DOHH2 (cell line): ENCODE data around the gene SLC7A7.
A peak's percentile ranks its signal among the peaks of the same experiment; 100 is the strongest.
"Not testable (repeated sequence)": the region's sequence is repeated elsewhere in the genome, so short reads cannot be mapped to it uniquely, and the experiment has no call there.

ENCODE experiments used
- H3F3A ChIP-seq: fragments of 200-600 bp; sonication (generic), shearing (Covaris generic); 2 replicates; pipeline ENCODE4 v1.6.0; 2016; ENCODE audit warnings: antibody characterized with exemption, mild to moderate bottlenecking; ENCODE audit not compliant: control insufficient read depth, insufficient read depth
- H3K27ac ChIP-seq: fragments of 200-600 bp; sonication (generic); 2 replicates; pipeline ENCODE4 v1.5.1; 2014; ENCODE audit warnings: low read depth, mild to moderate bottlenecking, low read length, moderate library complexity
- H3K27me3 ChIP-seq: fragments of 200-600 bp; sonication (generic); 2 replicates; pipeline ENCODE4 v1.6.1; 2014; ENCODE audit warnings: mild to moderate bottlenecking, low read length, mixed read lengths; ENCODE audit not compliant: control insufficient read depth
- H3K36me3 ChIP-seq: fragments of 200-600 bp; sonication (generic); 2 replicates; pipeline ENCODE4 v1.6.1; 2014; ENCODE audit warnings: mild to moderate bottlenecking, low read length, moderate library complexity, mixed read lengths; ENCODE audit not compliant: control insufficient read depth
- H3K4me1 ChIP-seq: fragments of 200-600 bp; sonication (generic); 2 replicates; pipeline ENCODE4 v1.6.1; 2014; ENCODE audit warnings: mild to moderate bottlenecking, low read length, mixed read lengths; ENCODE audit not compliant: control insufficient read depth
- H3K4me2 ChIP-seq: fragments of 200-600 bp; sonication (generic); 2 replicates; pipeline ENCODE4 v1.6.0; 2014; ENCODE audit warnings: mild to moderate bottlenecking, low read length, moderate library complexity
- H3K4me3 ChIP-seq: fragments of 200-600 bp; sonication (generic); 2 replicates; pipeline ENCODE4 v1.5.1; 2014; ENCODE audit warnings: mild to moderate bottlenecking, low read length, mixed read lengths
- H3K79me2 ChIP-seq: fragments of 200-600 bp; sonication (generic); 2 replicates; pipeline ENCODE4 v1.6.1; 2014; ENCODE audit warnings: mild to moderate bottlenecking, low read length, mixed read lengths; ENCODE audit not compliant: control insufficient read depth
- H3K9me2 ChIP-seq: fragments of 200-600 bp; sonication (generic); replicated peaks from 2 replicates; pipeline ENCODE4 v1.6.1; 2014; ENCODE audit warnings: mild to moderate bottlenecking, low read length, mixed read lengths; ENCODE audit not compliant: control insufficient read depth
- H3K9me3 ChIP-seq: fragments of 200-600 bp; sonication (generic); 2 replicates; pipeline ENCODE4 v1.6.1; 2014; ENCODE audit warnings: antibody characterized with exemption, low read length, mixed read lengths; ENCODE audit not compliant: control insufficient read depth, insufficient read depth
- H4K20me1 ChIP-seq: fragments of 200-600 bp; sonication (generic); 2 replicates; pipeline ENCODE4 v1.6.0; 2014; ENCODE audit warnings: low read depth, mild to moderate bottlenecking, antibody characterized with exemption, low read length, moderate library complexity; ENCODE audit not compliant: control insufficient read depth, insufficient read depth
- EZH2phosphoT487 ChIP-seq: fragments of 200-600 bp; sonication (generic); IDR thresholded peaks from 2 replicates; pipeline ENCODE4 v1.6.1; 2017; ENCODE audit warnings: borderline replicate concordance, mild to moderate bottlenecking, antibody characterized with exemption, low read length, moderate library complexity, mixed read lengths
- TF ChIP-seq, protein P1 (sequence below): fragments of 200-600 bp; sonication (generic); IDR thresholded peaks from one replicate; pipeline ENCODE4 v1.5.1; 2014; ENCODE audit warnings: antibody characterized with exemption, mild to moderate bottlenecking, low read depth, low read length; ENCODE audit not compliant: poor library complexity, severe bottlenecking

Gene SLC7A7

DNA sequence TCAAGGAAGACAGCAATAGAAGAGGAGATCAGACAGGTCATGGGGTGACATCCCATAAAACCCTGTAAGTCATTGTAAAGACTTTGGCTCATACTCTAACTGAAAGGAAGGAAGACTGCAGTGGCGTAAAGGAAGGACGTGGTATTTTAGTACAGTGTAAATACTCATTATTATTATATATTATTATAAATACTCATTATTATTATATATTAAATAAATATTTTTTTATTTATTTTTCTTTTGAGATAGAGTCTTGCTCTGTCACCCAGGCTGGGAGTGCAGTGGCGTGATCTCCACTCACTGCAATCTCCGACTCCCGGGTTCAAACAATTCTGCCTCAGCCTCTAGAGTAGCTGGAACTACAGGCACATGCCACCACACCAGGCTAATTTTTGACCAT, 41.2 kb upstream of the SLC7A7 start:
- Histone ChIP-seq H3K27me3 (no peaks in the 10 kb centered on the region), H3F3A (peaks cover 8% of the 10 kb centered on the region), H3K9me3 (no peaks in the 10 kb centered on the region), H3K79me2 (no peaks in the 10 kb centered on the region), H3K36me3 (no peaks in the 10 kb centered on the region), H3K9me2 (no peaks in the 10 kb centered on the region), H3K4me3 (no peak overlapping the region), H4K20me1 (no peaks in the 10 kb centered on the region), H3K4me2 (no peak overlapping the region), H3K4me1 (peaks cover 11% of the 10 kb centered on the region), H3K27ac (no peak overlapping the region)
- TF ChIP-seq, protein P1, sequence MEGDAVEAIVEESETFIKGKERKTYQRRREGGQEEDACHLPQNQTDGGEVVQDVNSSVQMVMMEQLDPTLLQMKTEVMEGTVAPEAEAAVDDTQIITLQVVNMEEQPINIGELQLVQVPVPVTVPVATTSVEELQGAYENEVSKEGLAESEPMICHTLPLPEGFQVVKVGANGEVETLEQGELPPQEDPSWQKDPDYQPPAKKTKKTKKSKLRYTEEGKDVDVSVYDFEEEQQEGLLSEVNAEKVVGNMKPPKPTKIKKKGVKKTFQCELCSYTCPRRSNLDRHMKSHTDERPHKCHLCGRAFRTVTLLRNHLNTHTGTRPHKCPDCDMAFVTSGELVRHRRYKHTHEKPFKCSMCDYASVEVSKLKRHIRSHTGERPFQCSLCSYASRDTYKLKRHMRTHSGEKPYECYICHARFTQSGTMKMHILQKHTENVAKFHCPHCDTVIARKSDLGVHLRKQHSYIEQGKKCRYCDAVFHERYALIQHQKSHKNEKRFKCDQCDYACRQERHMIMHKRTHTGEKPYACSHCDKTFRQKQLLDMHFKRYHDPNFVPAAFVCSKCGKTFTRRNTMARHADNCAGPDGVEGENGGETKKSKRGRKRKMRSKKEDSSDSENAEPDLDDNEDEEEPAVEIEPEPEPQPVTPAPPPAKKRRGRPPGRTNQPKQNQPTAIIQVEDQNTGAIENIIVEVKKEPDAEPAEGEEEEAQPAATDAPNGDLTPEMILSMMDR, result no peak
- TF ChIP-seq EZH2phosphoT487, result no peak

DNA sequence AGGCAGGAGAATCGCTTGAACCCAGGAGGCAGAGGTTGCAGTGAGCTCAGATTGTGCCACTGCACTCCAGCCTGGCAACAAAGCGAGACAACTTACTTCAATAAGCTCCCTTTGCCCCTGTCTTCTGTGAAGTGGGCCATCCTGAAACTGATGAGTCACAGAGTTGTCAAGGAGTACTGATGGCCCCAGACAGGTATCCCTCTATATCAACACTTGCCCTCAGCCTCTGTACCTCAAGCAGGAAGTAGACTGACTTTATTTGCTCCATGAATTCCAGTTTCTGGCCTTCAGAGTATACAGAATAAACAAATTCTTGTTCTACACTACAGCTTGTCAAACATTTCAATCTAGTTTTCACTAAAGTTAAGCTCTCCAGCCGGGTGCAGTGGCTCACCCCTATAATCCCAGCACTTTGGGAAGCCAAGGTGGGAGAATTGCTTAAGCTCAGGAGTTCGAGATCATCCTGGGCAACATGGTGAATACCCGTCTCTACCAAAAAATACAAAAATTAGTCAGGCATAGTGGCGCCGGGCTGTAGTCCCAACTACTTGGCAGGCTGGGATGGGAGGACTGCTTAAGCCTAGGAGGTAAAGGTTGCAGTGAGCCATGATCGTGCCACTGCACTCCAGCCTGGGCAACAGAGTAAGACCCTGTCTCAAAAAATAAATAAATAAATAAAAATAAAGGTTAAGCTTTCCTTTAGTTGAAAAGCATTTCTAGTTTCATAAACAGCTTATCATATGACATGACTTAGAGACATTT, 39.9 kb upstream of the SLC7A7 start:
- no peaks in the 10 kb centered on the region for H4K20me1 ChIP-seq
- H3K27ac ChIP-seq, result no peak overlapping the region
- no peaks in the 10 kb centered on the region for H3K9me3 ChIP-seq
- H3F3A ChIP-seq, result peaks cover 8% of the 10 kb centered on the region
- peaks cover 13% of the 10 kb centered on the region for H3K4me1 ChIP-seq
- no peaks in the 10 kb centered on the region for H3K36me3 ChIP-seq
- H3K9me2 ChIP-seq, result no peaks in the 10 kb centered on the region
- no peaks in the 10 kb centered on the region for H3K79me2 ChIP-seq
- no peaks in the 10 kb centered on the region for H3K27me3 ChIP-seq
- TF ChIP-seq, protein P1, result no peak
- no peak for TF ChIP-seq EZH2phosphoT487
- no peak overlapping the region for H3K4me3 ChIP-seq
- H3K4me2 ChIP-seq, result no peak overlapping the region

DNA sequence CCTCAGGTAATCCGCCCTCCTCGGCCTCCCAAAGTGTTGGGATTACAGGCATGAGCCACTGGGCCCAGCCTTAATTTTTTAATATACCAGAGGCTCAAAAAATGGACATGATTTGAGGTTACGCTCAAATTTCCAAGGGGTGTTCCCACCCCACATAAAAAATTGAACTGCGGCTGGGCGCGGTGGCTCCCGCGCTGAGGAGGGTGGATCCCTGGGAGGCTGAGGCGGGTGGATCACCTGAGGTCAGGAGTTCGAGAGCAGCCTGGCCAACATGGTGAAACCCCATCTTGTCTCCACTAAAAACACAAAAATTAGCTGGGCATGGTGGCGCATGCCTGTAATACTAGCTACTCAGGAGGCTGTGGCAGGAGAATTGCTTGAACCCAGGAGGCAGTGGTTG, 39.1 kb upstream of the SLC7A7 start:
- not testable (repeated sequence) for H3K36me3 ChIP-seq, H4K20me1 ChIP-seq, H3K27me3 ChIP-seq, H3F3A ChIP-seq, H3K4me3 ChIP-seq, H3K27ac ChIP-seq, H3K4me2 ChIP-seq, H3K9me2 ChIP-seq, H3K9me3 ChIP-seq, H3K79me2 ChIP-seq
- H3K4me1 ChIP-seq, result peaks cover 13% of the 10 kb centered on the region

DNA sequence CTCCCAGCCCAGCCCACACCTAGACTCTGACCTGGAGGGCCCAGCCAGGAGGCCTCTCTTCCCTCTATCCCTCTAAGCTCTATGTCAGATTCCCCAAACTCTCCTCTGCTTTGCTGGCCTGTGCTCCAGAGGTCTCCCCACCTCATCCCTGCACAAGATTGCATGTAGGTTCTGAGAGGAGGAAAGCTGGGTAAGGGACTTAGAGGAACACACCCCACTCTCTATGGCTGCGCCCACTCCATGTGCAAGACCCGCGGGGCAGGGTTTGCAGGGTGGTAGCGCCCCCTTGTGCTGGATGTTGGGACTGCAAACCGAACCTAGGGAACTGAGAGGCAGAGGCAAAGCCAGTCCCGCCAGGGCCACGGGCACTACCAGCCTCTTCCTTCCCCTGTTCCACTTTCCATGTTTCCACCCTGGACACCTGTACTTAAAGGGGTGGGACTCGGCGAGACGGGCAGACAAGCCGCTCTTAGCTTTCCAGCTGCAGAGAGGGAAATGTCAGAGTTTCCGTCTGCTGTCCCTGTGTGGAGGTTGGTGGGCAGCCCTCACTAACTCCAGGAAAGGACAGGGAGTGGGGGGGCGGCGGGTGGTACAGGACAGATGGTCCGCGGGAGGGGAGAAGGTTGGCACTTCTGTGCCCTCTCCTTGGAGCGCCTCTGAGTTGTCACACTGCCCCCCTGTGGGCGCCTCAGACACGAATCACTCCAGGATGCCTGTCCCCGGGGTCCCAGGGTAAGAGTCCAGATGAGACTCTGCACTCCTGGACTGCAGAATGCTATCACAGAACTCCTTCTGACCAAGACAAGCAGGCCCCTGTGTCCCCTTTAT, 37.9 kb upstream of the SLC7A7 start:
- TF ChIP-seq, protein P1, result peak; percentile 96
- TF ChIP-seq EZH2phosphoT487, result no peak
- Histone ChIP-seq H3K9me2 (no peaks in the 10 kb centered on the region), H3K27ac (no peak overlapping the region), H3K4me2 (peak overlapping the region; percentile 73), H3K27me3 (no peaks in the 10 kb centered on the region), H3K4me1 (peaks cover 13% of the 10 kb centered on the region), H3K9me3 (no peaks in the 10 kb centered on the region), H3K36me3 (no peaks in the 10 kb centered on the region), H3F3A (peaks cover 8% of the 10 kb centered on the region), H4K20me1 (no peaks in the 10 kb centered on the region), H3K79me2 (no peaks in the 10 kb centered on the region), H3K4me3 (peak overlapping the region; percentile 72)
